Prostate gland (tissue), 2 donors: ENCODE measurements around the gene ANGPTL8. TPM values are rescaled to one million over a fixed set of nuclear protein-coding genes. Genes with fewer than 3 reads are reported as not detected.

Experiments
- DNase-seq: peaks from one replicate; pipeline ENCODE4 v3.0.0-alpha.2; 2019; ENCODE audit warnings: low spot score
- H3K27ac ChIP-seq, 2 donors: fragments of 200-600 bp; sonication (generic); 2 replicates each; pipeline ENCODE4 v1.5.1; 2017 to 2019
- H3K27me3 ChIP-seq: fragments of 200-600 bp; sonication (generic); replicated peaks from 2 replicates; pipeline ENCODE4 v1.5.1; 2019; ENCODE audit not compliant: insufficient read depth
- H3K36me3 ChIP-seq, 2 donors: fragments of 200-600 bp; sonication (generic); 1 replicate in 1 of 2; 2 replicates in 1 of 2; pipeline versions ENCODE4 v1.5.1 to v1.8.1; 2017 to 2019
- H3K4me1 ChIP-seq: fragments of 200-600 bp; sonication (generic); replicated peaks from 2 replicates; pipeline ENCODE4 v1.5.1; 2019
- H3K4me3 ChIP-seq, 2 donors: fragments of 200-600 bp; sonication (generic); 2 replicates each; pipeline ENCODE4 v1.5.1; 2017 to 2019
- H3K9me3 ChIP-seq: fragments of 200-600 bp; sonication (generic); 2 replicates; pipeline ENCODE4 v1.5.1; 2017
- CTCF ChIP-seq, 4 experiments: fragments of 200-600 bp in 2 of 4; fragments of 450-650 bp in 2 of 4; sonication (generic) in 2 of 4; IDR thresholded peaks; 1 replicate in 3 of 4; 2 replicates in 1 of 4; pipeline ENCODE4 v1.5.1; 2016 to 2019; ENCODE audit warnings: antibody characterized with exemption in 4 of 4, mild to moderate bottlenecking in 2 of 4, moderate library complexity in 2 of 4
- POLR2A ChIP-seq: fragments of 450-650 bp; IDR thresholded peaks from one replicate; pipeline ENCODE4 v1.6.1; 2016; ENCODE audit warnings: antibody characterized with exemption, mild to moderate bottlenecking
- POLR2AphosphoS5 ChIP-seq: sonication (generic); formaldehyde crosslinking; IDR thresholded peaks from one replicate; pipeline ENCODE4 v1.6.1; 2017; ENCODE audit warnings: antibody characterized with exemption
- WGBS: methylation state at CpG from one replicate; pipeline ENCODE4 v1.1.5; 2018; 5-methylcytosine and 5-hydroxymethylcytosine counted together
- intact Hi-C: fragments of 100-400 bp; cut with DNase I; formaldehyde crosslinking; loops from one replicate; pipeline ENCODE4 v1.14.2; 2022
- total RNA-seq, 2 donors: library from RNA; depleted of rRNA; stranded (reverse); fragments of >200 nt; gene quantifications; one replicate each; pipeline ENCODE4 v1.1.0, GENCODE V29; 2016

Gene ANGPTL8
- total RNA-seq, 2 donors from 2014 or later, result not detected

- WGBS, result 15% methylated on average over 47 of the region's 47 CpGs
- Histone ChIP-seq H3K9me3 (no peaks in the 10 kb centered on the region), H3K27ac (peak overlapping the region; percentile 89 to 90), H3K4me3 (peak overlapping the region; percentile 51 to 61), H3K36me3 (peaks cover 0 to 11% of the 10 kb centered on the region in 2 donors), H3K27me3 (no peaks in the 10 kb centered on the region), H3K4me1 (no peaks in the 10 kb centered on the region)
- DNase-seq, result no peak
- TF ChIP-seq CTCF (IDR thresholded peaks at IDR 0.05) (no peak), POLR2AphosphoS5 (no peak), POLR2A (no peak)
- intact Hi-C loops, result no loop called here
Measured at GRCh38 chr19:11196406-11197287, 42.8 kb upstream of the ANGPTL8 start.

GRCh38 chr19:11197291-11198174 lies 41.9 kb upstream of the ANGPTL8 start, which contains the start of gene KANK2:
KANK2 (minus strand) TSS chr19:11197545; CDS start chr19:11194511, 3,034 bp downstream.
- Histone ChIP-seq H3K4me1 (no peaks in the 10 kb centered on the region), H3K9me3 (no peaks in the 10 kb centered on the region), H3K36me3 (peaks cover 0 to 11% of the 10 kb centered on the region in 2 donors), H3K4me3 (peak within 1 kb of the TSS; percentile 51 to 61), H3K27ac (peak within 1 kb of the TSS; percentile 89 to 90), H3K27me3 (no peaks in the 10 kb centered on the region)
- 1% methylated on average over 40 of the region's 78 CpGs for WGBS
- DNase-seq, result peak; percentile 85
- intact Hi-C loops, result no loop called here
- TF ChIP-seq POLR2A (peak; percentile 82), CTCF (IDR thresholded peaks at IDR 0.05) (no peak), POLR2AphosphoS5 (peak; percentile 61)

GRCh38 chr19:11198175-11198534 lies 41.3 kb upstream of the ANGPTL8 start:
- H3K27me3 ChIP-seq, result no peaks in the 10 kb centered on the region
- H3K4me1 ChIP-seq, result no peaks in the 10 kb centered on the region
- peak overlapping the region; percentile 89 to 90 for H3K27ac ChIP-seq
- 60% methylated on average over 7 of the region's 7 CpGs for WGBS
- TF ChIP-seq CTCF (IDR thresholded peaks at IDR 0.05) (no peak), POLR2AphosphoS5 (no peak), POLR2A (no peak)
- H3K4me3 ChIP-seq, result peak overlapping the region in 1 of 2 donors; percentile 61
- DNase-seq, result no peak
- peaks cover 0 to 5% of the 10 kb centered on the region in 2 donors for H3K36me3 ChIP-seq
- intact Hi-C loops, result no loop called here
- H3K9me3 ChIP-seq, result no peaks in the 10 kb centered on the region

- no peak for DNase-seq
- Histone ChIP-seq H3K27ac (peak overlapping the region; percentile 33 to 43), H3K36me3 (no peaks in the 10 kb centered on the region), H3K4me3 (no peak overlapping the region), H3K4me1 (no peaks in the 10 kb centered on the region), H3K9me3 (no peaks in the 10 kb centered on the region), H3K27me3 (no peaks in the 10 kb centered on the region)
- intact Hi-C loops, result no loop called here
- 62% methylated on average over 7 of the region's 7 CpGs for WGBS
- TF ChIP-seq POLR2AphosphoS5, result no peak
- TF ChIP-seq POLR2A, result no peak
- no peak for TF ChIP-seq CTCF (IDR thresholded peaks at IDR 0.05)
Measured at GRCh38 chr19:11198769-11199424, 40.5 kb upstream of the ANGPTL8 start.
